Natural killer cell treated with Interleukin-12 subunit alpha and Interleukin-12 subunit beta and Interleukin-15 and Interleukin-18, amount 100 ng/mL, for 72 hours (primary cell): ENCODE data around the gene BRD3. TPM values are rescaled to one million over a fixed set of nuclear protein-coding genes. Genes with fewer than 3 reads are reported as not detected.
"Not testable (repeated sequence)": the region's sequence is repeated elsewhere in the genome, so short reads cannot be mapped to it uniquely, and the experiment has no call there.

Experiments
- ATAC-seq, 2 donors: fragments of 150-1000 bp; cut with Tn5 transposase in 1 of 2; sonication (Bioruptor Pico), chemical (Tn5 transposase) in 1 of 2; 2 replicates each; pipeline ENCODE4 v1.10.0; 2021
- DNase-seq: peaks from one replicate; pipeline ENCODE4 v3.0.0; 2022; ENCODE audit warnings: low spot score
- H3K27ac Mint-ChIP-seq, 2 donors: 1 replicate in 1 of 2; 2 replicates in 1 of 2; pipeline ENCODE4 v1.8.0; 2022; ENCODE audit warnings: mixed read lengths in 2 of 2, mild to moderate bottlenecking in 1 of 2, moderate library complexity in 1 of 2
- H3K27me3 Mint-ChIP-seq, 2 donors: 1 replicate in 1 of 2; 2 replicates in 1 of 2; pipeline ENCODE4 v1.8.0; 2022; ENCODE audit warnings: mixed read lengths in 2 of 2
- H3K36me3 Mint-ChIP-seq: one replicate; pipeline ENCODE4 v1.8.0; 2022; ENCODE audit warnings: mixed read lengths
- H3K4me1 Mint-ChIP-seq, 2 donors: 1 replicate in 1 of 2; 2 replicates in 1 of 2; pipeline ENCODE4 v1.8.0; 2022; ENCODE audit warnings: low read depth in 2 of 2, mixed read lengths in 2 of 2, mild to moderate bottlenecking in 1 of 2
- H3K4me3 Mint-ChIP-seq: one replicate; pipeline ENCODE4 v1.8.0; 2022; ENCODE audit warnings: mixed read lengths
- H3K9me3 Mint-ChIP-seq: 2 replicates; pipeline ENCODE4 v1.8.0; 2022; ENCODE audit warnings: mixed read lengths
- total RNA-seq, 2 donors: library from RNA; stranded (reverse); gene quantifications; one replicate each; pipeline ENCODE4 v1.2.3, GENCODE V29; 2022

Gene BRD3
- total RNA-seq: 10 to 100 TPM; 17.8 to 19.1 TPM

DNA sequence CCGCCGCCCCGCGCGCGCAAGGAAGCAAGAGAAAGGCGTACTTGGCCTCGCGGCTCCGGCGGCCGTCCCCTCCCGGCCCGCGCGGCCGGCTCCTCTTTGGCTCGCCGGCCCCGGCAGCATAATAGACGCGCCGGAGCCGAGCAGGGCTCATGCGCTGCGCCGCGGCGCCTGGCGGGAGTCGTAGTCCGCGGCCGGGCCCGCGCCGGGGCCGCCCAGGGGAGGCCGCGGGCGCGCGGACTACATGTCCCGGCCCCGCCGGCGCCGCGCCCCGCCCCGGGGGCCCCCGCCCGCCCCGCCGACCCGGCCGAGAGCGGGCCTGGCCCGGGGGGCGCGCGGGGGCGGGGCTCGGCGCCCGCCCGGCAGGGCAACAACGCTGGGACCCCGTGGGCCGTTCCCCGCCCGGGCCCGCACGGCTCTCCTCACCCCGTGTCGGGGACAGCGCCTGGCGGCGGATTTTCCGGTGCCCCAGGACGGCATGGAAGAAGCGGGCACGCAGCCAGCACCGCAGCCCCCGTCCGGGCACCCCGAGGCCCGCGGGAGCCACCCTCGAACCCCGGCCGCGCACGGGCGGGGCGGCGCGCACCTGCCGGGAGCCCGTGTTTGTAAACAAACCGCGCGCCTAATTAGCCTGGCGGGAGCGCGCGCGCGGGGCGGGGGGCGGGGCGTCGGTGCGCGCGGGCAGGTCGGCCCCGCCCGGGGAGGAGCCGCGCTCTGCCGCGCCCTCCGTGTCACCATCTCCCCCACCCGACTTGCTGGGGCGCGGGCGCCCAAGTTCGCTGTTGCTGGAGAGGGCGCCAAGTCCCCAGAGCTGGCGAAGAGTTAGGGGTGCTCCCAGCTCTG, at the start of gene BRD3:
TSS of gene BRD3 (minus strand) at position 123 of the 840 bp plus-strand sequence. CDS start 14,549 bp downstream, outside the sequence.
- H3K4me1 Mint-ChIP-seq: peaks cover 12 to 20% of the 10 kb centered on the region in 2 donors
- peak within 1 kb of the TSS; percentile 86 for H3K4me3 Mint-ChIP-seq
- H3K27me3 Mint-ChIP-seq: peaks cover 0 to 10% of the 10 kb centered on the region in 2 donors
- DNase-seq (peak; percentile 87), ATAC-seq (peak; percentile 93 to 94)
- H3K36me3 Mint-ChIP-seq: no peaks in the 10 kb centered on the region
- peak within 1 kb of the TSS; percentile 80 for H3K27ac Mint-ChIP-seq
- no peaks in the 10 kb centered on the region for H3K9me3 Mint-ChIP-seq

GRCh38 chr9:134112561-134112960, 44.7 kb upstream of the BRD3 start:
- DNase-seq (no peak), ATAC-seq (no peak)
- H3K4me1 Mint-ChIP-seq: no peaks in the 10 kb centered on the region
- H3K36me3 Mint-ChIP-seq: no peaks in the 10 kb centered on the region
- H3K27me3 Mint-ChIP-seq: peaks cover 1 to 5% of the 10 kb centered on the region in 2 donors
- H3K9me3 Mint-ChIP-seq: no peaks in the 10 kb centered on the region
- H3K4me3 Mint-ChIP-seq: no peak overlapping the region
- H3K27ac Mint-ChIP-seq: no peak overlapping the region

- H3K4me1 Mint-ChIP-seq: no peaks in the 10 kb centered on the region
- H3K27me3 Mint-ChIP-seq: peaks cover 8 to 10% of the 10 kb centered on the region in 2 donors
- H3K4me3 Mint-ChIP-seq: no peak overlapping the region
- DNase-seq (no peak), ATAC-seq (no peak)
- H3K27ac Mint-ChIP-seq: no peak overlapping the region
- H3K9me3 Mint-ChIP-seq: no peaks in the 10 kb centered on the region
- H3K36me3 Mint-ChIP-seq: no peaks in the 10 kb centered on the region
Observed at GRCh38 chr9:134111064-134111463, 43.2 kb upstream of the BRD3 start.

- Mint-ChIP-seq H3K27me3 (peaks cover 29 to 35% of the 10 kb centered on the region in 2 donors), H3K4me3 (no peak overlapping the region), H3K27ac (no peak overlapping the region), H3K4me1 (no peaks in the 10 kb centered on the region), H3K9me3 (peaks cover 7% of the 10 kb centered on the region), H3K36me3 (no peaks in the 10 kb centered on the region)
- ATAC-seq (no peak), DNase-seq (no peak)
Observed at GRCh38 chr9:134103391-134103998, 35.7 kb upstream of the BRD3 start.

DNA sequence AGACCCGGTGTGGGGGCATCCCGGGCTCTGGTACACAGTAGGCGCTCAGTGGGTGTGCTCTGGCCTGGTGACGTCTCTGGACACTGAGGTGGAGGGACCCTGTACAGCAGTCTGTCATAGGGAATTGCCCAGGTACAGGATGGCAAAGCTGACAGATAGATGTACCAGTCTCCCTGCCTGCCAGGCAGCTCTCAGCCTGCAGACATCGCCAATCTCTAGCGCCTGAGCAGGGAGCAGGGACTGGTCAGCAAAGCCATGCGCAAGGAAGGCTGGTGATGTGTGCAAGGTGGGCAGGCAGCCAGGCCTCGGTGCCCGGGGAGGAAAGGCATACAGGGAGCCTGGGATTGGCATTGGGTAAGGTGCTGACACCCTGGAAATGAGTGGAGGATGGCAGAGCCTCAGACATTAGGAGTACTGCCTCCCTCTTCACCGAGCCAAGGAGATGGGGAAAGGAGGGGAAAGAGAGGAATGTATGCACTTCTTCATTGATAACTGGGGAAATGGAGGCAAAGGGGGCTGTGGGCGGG, 33.9 kb upstream of the BRD3 start:
- ATAC-seq (peak; percentile 17 to 32), DNase-seq (no peak)
- Mint-ChIP-seq H3K9me3 (peaks cover 7% of the 10 kb centered on the region), H3K36me3 (no peaks in the 10 kb centered on the region), H3K4me1 (no peaks in the 10 kb centered on the region), H3K27ac (no peak overlapping the region), H3K4me3 (no peak overlapping the region), H3K27me3 (peaks cover 27 to 31% of the 10 kb centered on the region in 2 donors)

DNA sequence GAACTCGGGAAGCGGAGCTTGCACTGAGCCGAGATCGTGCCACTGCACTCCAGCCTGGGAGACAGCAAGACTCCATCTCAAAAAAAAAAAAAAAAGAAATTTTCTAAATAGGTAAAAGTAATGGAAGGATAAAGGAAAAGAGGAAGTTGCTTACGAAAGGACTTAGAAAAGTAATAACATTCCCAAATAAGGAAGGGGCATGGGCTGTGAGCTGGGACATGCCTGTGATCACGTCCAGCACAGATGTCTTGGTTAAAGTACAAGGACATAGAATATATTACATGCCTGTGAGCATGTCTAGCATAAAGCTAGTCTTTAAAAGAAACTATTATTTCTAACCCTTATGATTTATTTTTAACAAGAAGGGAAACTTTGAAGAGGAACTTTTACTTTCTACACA, 33.3 kb upstream of the BRD3 start:
- not testable (repeated sequence) for H3K4me3 Mint-ChIP-seq, DNase-seq, ATAC-seq, H3K4me1 Mint-ChIP-seq, H3K36me3 Mint-ChIP-seq, H3K9me3 Mint-ChIP-seq
- peak overlapping the region in 1 of 2 donors; percentile 31 for H3K27ac Mint-ChIP-seq
- peaks cover 27 to 28% of the 10 kb centered on the region in 2 donors for H3K27me3 Mint-ChIP-seq

DNA sequence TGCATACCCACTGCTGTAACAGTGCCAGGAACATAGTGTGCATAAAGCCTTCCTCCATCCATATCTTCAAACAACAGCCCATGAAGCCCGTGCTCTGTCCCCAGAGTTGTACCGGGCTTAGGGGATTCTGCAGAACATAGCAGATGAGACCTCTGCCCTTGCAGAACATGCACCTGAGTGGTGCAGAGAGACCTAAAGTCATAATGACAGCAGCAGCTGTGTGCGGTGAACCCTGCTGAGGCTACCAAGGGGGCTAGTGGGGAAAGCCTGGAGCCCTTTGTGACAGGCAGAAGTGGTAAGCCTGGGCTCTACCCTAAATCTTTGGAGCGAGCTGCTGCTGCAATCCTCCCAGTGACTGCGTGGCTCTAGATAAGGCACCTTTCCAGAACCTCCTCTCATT, 32.2 kb upstream of the BRD3 start:
- peaks cover 7% of the 10 kb centered on the region for H3K9me3 Mint-ChIP-seq
- H3K27ac Mint-ChIP-seq: no peak overlapping the region
- no peaks in the 10 kb centered on the region for H3K4me1 Mint-ChIP-seq
- no peak for ATAC-seq
- no peaks in the 10 kb centered on the region for H3K36me3 Mint-ChIP-seq
- no peak overlapping the region for H3K4me3 Mint-ChIP-seq
- peaks cover 22 to 23% of the 10 kb centered on the region in 2 donors for H3K27me3 Mint-ChIP-seq
- no peak for DNase-seq

GRCh38 chr9:134099123-134099761, 31.4 kb upstream of the BRD3 start:
- H3K4me3 Mint-ChIP-seq: no peak overlapping the region
- DNase-seq (no peak), ATAC-seq (peak; percentile 68 to 75)
- peaks cover 14 to 24% of the 10 kb centered on the region in 2 donors for H3K27me3 Mint-ChIP-seq
- H3K27ac Mint-ChIP-seq: no peak overlapping the region
- peaks cover 7% of the 10 kb centered on the region for H3K9me3 Mint-ChIP-seq
- H3K36me3 Mint-ChIP-seq: no peaks in the 10 kb centered on the region
- no peaks in the 10 kb centered on the region for H3K4me1 Mint-ChIP-seq

- Mint-ChIP-seq H3K4me3 (no peak overlapping the region), H3K36me3 (no peaks in the 10 kb centered on the region), H3K27ac (no peak overlapping the region), H3K27me3 (peaks cover 0 to 17% of the 10 kb centered on the region in 2 donors), H3K4me1 (no peaks in the 10 kb centered on the region), H3K9me3 (no peaks in the 10 kb centered on the region)
- ATAC-seq (no peak), DNase-seq (no peak)
Observed at GRCh38 chr9:134089972-134090371, 22.1 kb upstream of the BRD3 start.

GRCh38 chr9:134088063-134088725, 20.4 kb upstream of the BRD3 start:
- DNase-seq: no peak
- H3K4me3 Mint-ChIP-seq: no peak overlapping the region
- H3K27ac Mint-ChIP-seq: no peak overlapping the region
- H3K27me3 Mint-ChIP-seq: peaks cover 0 to 11% of the 10 kb centered on the region in 2 donors
- no peaks in the 10 kb centered on the region for H3K4me1 Mint-ChIP-seq
- H3K36me3 Mint-ChIP-seq: no peaks in the 10 kb centered on the region
- ATAC-seq: no peak
- no peaks in the 10 kb centered on the region for H3K9me3 Mint-ChIP-seq

GRCh38 chr9:134085674-134086073, 17.8 kb upstream of the BRD3 start:
- Mint-ChIP-seq H3K27me3 (peaks cover 0 to 9% of the 10 kb centered on the region in 2 donors), H3K4me3 (no peak overlapping the region), H3K9me3 (no peaks in the 10 kb centered on the region), H3K4me1 (no peaks in the 10 kb centered on the region), H3K36me3 (no peaks in the 10 kb centered on the region), H3K27ac (no peak overlapping the region)
- DNase-seq (no peak), ATAC-seq (no peak)

GRCh38 chr9:134083451-134083850, 15.6 kb upstream of the BRD3 start:
- Mint-ChIP-seq H3K36me3 (peaks cover 6% of the 10 kb centered on the region), H3K4me3 (no peak overlapping the region), H3K9me3 (no peaks in the 10 kb centered on the region), H3K4me1 (no peaks in the 10 kb centered on the region), H3K27ac (no peak overlapping the region), H3K27me3 (peaks cover 8 to 12% of the 10 kb centered on the region in 2 donors)
- ATAC-seq (no peak), DNase-seq (no peak)

- ATAC-seq (no peak), DNase-seq (no peak)
- no peak overlapping the region for H3K27ac Mint-ChIP-seq
- H3K4me3 Mint-ChIP-seq: no peak overlapping the region
- peaks cover 15 to 25% of the 10 kb centered on the region in 2 donors for H3K27me3 Mint-ChIP-seq
- H3K36me3 Mint-ChIP-seq: peaks cover 12% of the 10 kb centered on the region
- no peaks in the 10 kb centered on the region for H3K9me3 Mint-ChIP-seq
- no peaks in the 10 kb centered on the region for H3K4me1 Mint-ChIP-seq
Observed at GRCh38 chr9:134076644-134077043, 8.8 kb upstream of the BRD3 start.
